SK-N-SH (cell line): Measurements from ENCODE around the gene CNTNAP2. TPM values are rescaled to one million over a fixed set of nuclear protein-coding genes. Genes with fewer than 3 reads are reported as not detected.

ENCODE experiments used
- CTCF ChIA-PET: fragments of 300-600, 350-600 bp; formaldehyde crosslinking; extraction: SDS; loops from one replicate; lab custom pipeline; 2021; lab: Yijun Ruan, JAX
- POLR2A ChIA-PET: fragments of 350-600 bp; sonication (Branson Sonifier 250); formaldehyde crosslinking; extraction: SDS; loops from one replicate; lab custom pipeline; 2020; ENCODE audit warnings: antibody characterized with exemption, inconsistent platforms; lab: Yijun Ruan, JAX
- DNase-seq: peaks from one replicate; pipeline ENCODE4 v3.0.0; 2012
- H2AFZ ChIP-seq: fragments of 200-600 bp; sonication (generic); 2 replicates; pipeline ENCODE4 v1.8.1; 2016; ENCODE audit warnings: antibody characterized with exemption, mild to moderate bottlenecking, low read depth
- H3F3A ChIP-seq: fragments of 200-600 bp; sonication (generic); replicated peaks from 2 replicates; pipeline ENCODE3; 2016; ENCODE audit warnings: antibody characterized with exemption, mild to moderate bottlenecking; ENCODE audit not compliant: insufficient read depth
- H3K27ac ChIP-seq, 2 experiments: fragments of 200-500 bp in 1 of 2; fragments of 200-600 bp in 1 of 2; sonication (Bioruptor generic) in 1 of 2; sonication (generic), shearing (Covaris generic) in 1 of 2; 2 replicates each; pipeline versions ENCODE4 v1.5.1 to v1.6.1; 2014 to 2016; ENCODE audit warnings: low read depth in 2 of 2, inconsistent platforms in 1 of 2, low read length in 1 of 2, mild to moderate bottlenecking in 1 of 2, mixed read lengths in 1 of 2
- H3K27me3 ChIP-seq: fragments of 200-600 bp; sonication (generic), shearing (Covaris generic); 2 replicates; pipeline ENCODE4 v1.6.1; 2016; ENCODE audit warnings: mixed run types; ENCODE audit not compliant: insufficient read depth
- H3K36me3 ChIP-seq, 2 experiments: fragments of 200-500 bp in 1 of 2; fragments of 200-600 bp in 1 of 2; sonication (Bioruptor generic) in 1 of 2; sonication (generic) in 1 of 2; replicated peaks in 1 of 2; 2 replicates each; pipeline versions ENCODE3 to v1.5.1; 2014 to 2016; ENCODE audit warnings: low read length in 1 of 2, mild to moderate bottlenecking in 1 of 2; ENCODE audit not compliant: insufficient read depth in 2 of 2, control insufficient read depth in 1 of 2
- H3K4me1 ChIP-seq, 2 experiments: fragments of 200-500 bp in 1 of 2; fragments of 200-600 bp in 1 of 2; sonication (Bioruptor generic) in 1 of 2; sonication (generic), shearing (Covaris generic) in 1 of 2; 2 replicates each; pipeline versions ENCODE4 v1.5.1 to v1.6.1; 2014 to 2016; ENCODE audit warnings: low read depth in 1 of 2, low read length in 1 of 2, mixed run types in 1 of 2; ENCODE audit not compliant: insufficient read depth in 2 of 2, control insufficient read depth in 1 of 2
- H3K4me2 ChIP-seq: fragments of 200-600 bp; sonication (generic), shearing (Covaris generic); 2 replicates; pipeline ENCODE4 v1.6.1; 2017; ENCODE audit warnings: mixed run types
- H3K4me3 ChIP-seq, 2 experiments: fragments of 200-500 bp in 1 of 2; fragments of 200-600 bp in 1 of 2; sonication (Bioruptor generic) in 1 of 2; sonication (generic), shearing (Covaris generic) in 1 of 2; 2 replicates each; pipeline versions ENCODE4 v1.5.1 to v1.8.1; 2014 to 2016; ENCODE audit warnings: low read depth in 2 of 2, inconsistent platforms in 1 of 2, low read length in 1 of 2, mild to moderate bottlenecking in 1 of 2, mixed read lengths in 1 of 2, moderate library complexity in 1 of 2
- H3K79me2 ChIP-seq: fragments of 200-600 bp; sonication (generic); 2 replicates; pipeline ENCODE4 v1.8.1; 2017; ENCODE audit warnings: mild to moderate bottlenecking; ENCODE audit not compliant: insufficient read depth
- H3K9ac ChIP-seq: fragments of 200-600 bp; sonication (generic); 2 replicates; pipeline ENCODE4 v1.6.1; 2017; ENCODE audit warnings: mixed run types
- H3K9me2 ChIP-seq: fragments of 200-600 bp; sonication (generic); 2 replicates; pipeline ENCODE4 v1.6.1; 2017; ENCODE audit warnings: mixed run types
- H3K9me3 ChIP-seq: fragments of 200-600 bp; sonication (generic); 2 replicates; pipeline ENCODE4 v1.6.1; 2017; ENCODE audit warnings: mixed run types, mild to moderate bottlenecking, moderate library complexity
- H4K20me1 ChIP-seq: fragments of 200-600 bp; sonication (generic); 2 replicates; pipeline ENCODE4 v1.6.1; 2017; ENCODE audit warnings: mild to moderate bottlenecking, mixed run types; ENCODE audit not compliant: insufficient read depth
- NRF1 ChIP-seq: IDR thresholded peaks from 2 replicates; pipeline ENCODE4 v1.6.1; 2012; ENCODE audit warnings: low read depth, mild to moderate bottlenecking, low read length
- RAD21 ChIP-seq: IDR thresholded peaks from 2 replicates; pipeline ENCODE4 v1.6.1; 2012; ENCODE audit warnings: mild to moderate bottlenecking, low read length
- RXRA ChIP-seq: IDR thresholded peaks from 2 replicates; pipeline ENCODE4 v1.4.0; 2012; ENCODE audit warnings: low read depth, mild to moderate bottlenecking, borderline replicate concordance
- WGBS: methylation state at CpG from one replicate; pipeline ENCODE4 v1.1.6; 2017; ENCODE audit warnings: low lambda C conversion rate; 5-methylcytosine and 5-hydroxymethylcytosine counted together
- polyA plus RNA-seq, 3 experiments: library from polyadenylated mRNA; depleted of rRNA; stranded (reverse); fragments of >200 nt; gene quantifications; 2 replicates each; pipeline ENCODE4 v1.2.3, GENCODE V29; 2012
- TF ChIP-seq, protein P1 (sequence below): IDR thresholded peaks from 2 replicates; pipeline ENCODE4 v1.4.0; 2012; ENCODE audit warnings: low read depth, borderline replicate concordance
- TF ChIP-seq, protein P2 (sequence below): IDR thresholded peaks from 2 replicates; pipeline ENCODE4 v1.6.1; 2012; ENCODE audit warnings: mild to moderate bottlenecking, low read depth, low read length, moderate library complexity

The CNTNAP2 gene
- polyA plus RNA-seq, 1 of the 3 experiments (the other 2 are of a cell fraction), result 3.4 TPM

DNA sequence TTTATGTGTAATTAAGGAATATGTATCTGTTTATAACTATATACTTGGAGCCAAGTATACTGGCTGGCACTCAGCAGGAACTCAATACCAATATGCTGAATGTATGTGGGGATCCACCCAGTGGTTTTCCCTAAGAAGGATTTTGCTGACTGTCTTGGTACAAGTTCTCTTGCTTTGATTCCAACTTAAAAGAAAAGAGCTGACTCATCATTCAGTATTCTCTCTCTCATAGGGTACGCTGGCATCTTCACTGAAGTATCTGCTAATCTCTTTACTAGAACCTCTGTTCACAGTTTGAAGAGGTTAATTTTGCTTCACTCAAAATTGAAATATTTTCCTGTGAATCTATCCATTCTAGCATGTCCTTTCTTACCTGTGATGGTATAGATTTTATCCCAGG, 1044.8 kb downstream of the CNTNAP2 start:
- H4K20me1 ChIP-seq, result no peaks in the 10 kb centered on the region
- no peak overlapping the region for H3K4me2 ChIP-seq
- ChIA-PET CTCF (interaction anchor here (0.7 kb wide), 1 partner anchor 139 kb away, joined by 3 read pairs; no protein-coding TSS in a partner anchor), POLR2A (no interaction called here)
- no peak for TF ChIP-seq NRF1
- TF ChIP-seq, protein P1, sequence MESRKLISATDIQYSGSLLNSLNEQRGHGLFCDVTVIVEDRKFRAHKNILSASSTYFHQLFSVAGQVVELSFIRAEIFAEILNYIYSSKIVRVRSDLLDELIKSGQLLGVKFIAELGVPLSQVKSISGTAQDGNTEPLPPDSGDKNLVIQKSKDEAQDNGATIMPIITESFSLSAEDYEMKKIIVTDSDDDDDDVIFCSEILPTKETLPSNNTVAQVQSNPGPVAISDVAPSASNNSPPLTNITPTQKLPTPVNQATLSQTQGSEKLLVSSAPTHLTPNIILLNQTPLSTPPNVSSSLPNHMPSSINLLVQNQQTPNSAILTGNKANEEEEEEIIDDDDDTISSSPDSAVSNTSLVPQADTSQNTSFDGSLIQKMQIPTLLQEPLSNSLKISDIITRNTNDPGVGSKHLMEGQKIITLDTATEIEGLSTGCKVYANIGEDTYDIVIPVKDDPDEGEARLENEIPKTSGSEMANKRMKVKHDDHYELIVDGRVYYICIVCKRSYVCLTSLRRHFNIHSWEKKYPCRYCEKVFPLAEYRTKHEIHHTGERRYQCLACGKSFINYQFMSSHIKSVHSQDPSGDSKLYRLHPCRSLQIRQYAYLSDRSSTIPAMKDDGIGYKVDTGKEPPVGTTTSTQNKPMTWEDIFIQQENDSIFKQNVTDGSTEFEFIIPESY, result no peak
- H3K9ac ChIP-seq, result no peak overlapping the region
- DNase-seq, result no peak
- H3K79me2 ChIP-seq, result no peaks in the 10 kb centered on the region
- no peaks in the 10 kb centered on the region for H3K9me3 ChIP-seq
- no peak overlapping the region for H2AFZ ChIP-seq
- WGBS, result 80% methylated on average over 1 of the region's 1 CpG
- no peaks in the 10 kb centered on the region; a peak in 1 of 4 replicates for H3K4me1 ChIP-seq
- no peak overlapping the region for H3K27ac ChIP-seq
- no peaks in the 10 kb centered on the region for H3K9me2 ChIP-seq
- H3K36me3 ChIP-seq, result no peaks in the 10 kb centered on the region
- H3K27me3 ChIP-seq, result no peaks in the 10 kb centered on the region
- no peak overlapping the region for H3K4me3 ChIP-seq
- no peaks in the 10 kb centered on the region for H3F3A ChIP-seq

DNA sequence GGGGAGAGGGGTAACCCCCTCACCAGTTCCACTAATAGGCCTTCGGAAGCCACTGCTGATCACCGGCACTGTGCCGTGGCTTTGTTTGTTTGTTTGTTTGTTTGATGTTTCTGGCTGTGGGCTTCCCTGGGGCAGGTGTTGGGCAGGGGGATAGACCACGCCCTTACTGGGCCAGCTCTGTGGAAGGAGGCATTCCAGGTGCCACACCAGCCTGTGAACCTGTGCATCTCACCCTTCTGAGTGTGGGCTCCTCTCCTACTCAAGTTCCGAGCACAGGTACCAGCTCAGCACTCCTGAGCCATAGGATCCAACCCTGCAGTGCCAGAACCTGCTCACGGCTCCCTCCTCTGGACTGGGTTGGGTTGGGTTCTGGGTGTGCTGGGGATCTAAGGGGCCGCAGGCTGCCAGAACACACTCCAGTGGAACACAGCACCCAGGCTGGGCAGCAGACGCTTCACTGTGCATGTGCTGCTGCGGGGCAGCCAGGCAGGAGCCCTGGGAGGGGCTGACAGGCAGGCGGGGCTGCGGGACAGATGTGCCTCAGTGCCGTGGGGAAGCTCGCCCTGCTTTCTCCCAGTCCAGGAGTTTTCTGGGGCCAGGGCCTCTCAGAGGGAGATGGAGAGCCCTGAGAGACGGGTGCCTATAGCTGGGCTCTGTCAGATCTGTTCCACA, 1053.9 kb downstream of the CNTNAP2 start:
- no peaks in the 10 kb centered on the region for H4K20me1 ChIP-seq
- POLR2A ChIA-PET, result no interaction called here
- no peaks in the 10 kb centered on the region for H3K79me2 ChIP-seq
- no peak overlapping the region for H3K4me3 ChIP-seq
- WGBS, result 62% methylated on average over 10 of the region's 14 CpGs
- H3K4me1 ChIP-seq, result no peaks in the 10 kb centered on the region
- no peak overlapping the region for H3K4me2 ChIP-seq
- H3K9ac ChIP-seq, result no peak overlapping the region
- no peaks in the 10 kb centered on the region for H3K36me3 ChIP-seq
- DNase-seq, result no peak
- no peaks in the 10 kb centered on the region for H3K27me3 ChIP-seq
- CTCF ChIA-PET, result interaction anchor here (1.3 to 2.0 kb wide), 2 partner anchors 10 to 12 kb away, joined by 4 to 5 read pairs; no protein-coding TSS in a partner anchor
- no peaks in the 10 kb centered on the region for H3K9me2 ChIP-seq
- TF ChIP-seq RAD21, result no peak
- TF ChIP-seq, all 33 proteins: peak for 0
- Histone ChIP-seq H3K9me3 (no peaks in the 10 kb centered on the region), H3K27ac (no peak overlapping the region), H2AFZ (no peak overlapping the region), H3F3A (no peaks in the 10 kb centered on the region)

DNA sequence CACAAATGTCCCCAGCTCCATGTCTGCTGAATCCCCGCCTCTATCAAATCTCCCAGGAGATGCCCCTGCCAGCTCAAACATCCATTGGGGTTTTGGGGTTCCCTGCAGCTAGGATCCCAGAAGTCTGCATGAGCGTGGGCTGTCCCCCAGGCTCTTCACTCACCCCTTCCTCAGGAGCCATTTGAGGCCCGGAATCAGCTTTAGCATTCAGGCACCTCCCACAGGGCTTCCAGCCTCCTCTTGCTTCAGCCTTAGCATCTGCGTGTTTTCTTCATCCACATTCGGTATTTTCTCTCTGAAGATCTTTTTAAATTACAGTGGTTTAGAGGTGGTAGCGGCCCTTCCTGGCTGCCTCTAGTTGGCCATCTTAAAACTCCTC, 1054.4 kb downstream of the CNTNAP2 start:
- Histone ChIP-seq H3K27ac (no peak overlapping the region), H3K4me3 (no peak overlapping the region), H3K36me3 (no peaks in the 10 kb centered on the region), H3K9me2 (no peaks in the 10 kb centered on the region), H3K79me2 (no peaks in the 10 kb centered on the region), H3K4me1 (no peaks in the 10 kb centered on the region), H3K9ac (no peak overlapping the region), H4K20me1 (no peaks in the 10 kb centered on the region), H3F3A (no peaks in the 10 kb centered on the region)
- WGBS, result 62% methylated on average over 6 of the region's 6 CpGs
- TF ChIP-seq RXRA, result no peak
- TF ChIP-seq, protein P2, sequence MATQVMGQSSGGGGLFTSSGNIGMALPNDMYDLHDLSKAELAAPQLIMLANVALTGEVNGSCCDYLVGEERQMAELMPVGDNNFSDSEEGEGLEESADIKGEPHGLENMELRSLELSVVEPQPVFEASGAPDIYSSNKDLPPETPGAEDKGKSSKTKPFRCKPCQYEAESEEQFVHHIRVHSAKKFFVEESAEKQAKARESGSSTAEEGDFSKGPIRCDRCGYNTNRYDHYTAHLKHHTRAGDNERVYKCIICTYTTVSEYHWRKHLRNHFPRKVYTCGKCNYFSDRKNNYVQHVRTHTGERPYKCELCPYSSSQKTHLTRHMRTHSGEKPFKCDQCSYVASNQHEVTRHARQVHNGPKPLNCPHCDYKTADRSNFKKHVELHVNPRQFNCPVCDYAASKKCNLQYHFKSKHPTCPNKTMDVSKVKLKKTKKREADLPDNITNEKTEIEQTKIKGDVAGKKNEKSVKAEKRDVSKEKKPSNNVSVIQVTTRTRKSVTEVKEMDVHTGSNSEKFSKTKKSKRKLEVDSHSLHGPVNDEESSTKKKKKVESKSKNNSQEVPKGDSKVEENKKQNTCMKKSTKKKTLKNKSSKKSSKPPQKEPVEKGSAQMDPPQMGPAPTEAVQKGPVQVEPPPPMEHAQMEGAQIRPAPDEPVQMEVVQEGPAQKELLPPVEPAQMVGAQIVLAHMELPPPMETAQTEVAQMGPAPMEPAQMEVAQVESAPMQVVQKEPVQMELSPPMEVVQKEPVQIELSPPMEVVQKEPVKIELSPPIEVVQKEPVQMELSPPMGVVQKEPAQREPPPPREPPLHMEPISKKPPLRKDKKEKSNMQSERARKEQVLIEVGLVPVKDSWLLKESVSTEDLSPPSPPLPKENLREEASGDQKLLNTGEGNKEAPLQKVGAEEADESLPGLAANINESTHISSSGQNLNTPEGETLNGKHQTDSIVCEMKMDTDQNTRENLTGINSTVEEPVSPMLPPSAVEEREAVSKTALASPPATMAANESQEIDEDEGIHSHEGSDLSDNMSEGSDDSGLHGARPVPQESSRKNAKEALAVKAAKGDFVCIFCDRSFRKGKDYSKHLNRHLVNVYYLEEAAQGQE, result no peak
- TF ChIP-seq, all 33 proteins: peak for 0
- Histone ChIP-seq H3K27me3 (no peaks in the 10 kb centered on the region), H2AFZ (no peak overlapping the region; the same call in 1 of the 2 replicates), H3K9me3 (no peaks in the 10 kb centered on the region), H3K4me2 (no peak overlapping the region)
- DNase-seq, result no peak
- POLR2A ChIA-PET, result no interaction called here
- CTCF ChIA-PET, result interaction anchor here (1.3 to 2.0 kb wide), 2 partner anchors 10 to 12 kb away, joined by 4 to 5 read pairs; no protein-coding TSS in a partner anchor
